Measurements from ENCODE around the gene CDK2AP2. TPM values are rescaled to one million over a fixed set of nuclear protein-coding genes. Genes with fewer than 3 reads are reported as not detected.

Gene CDK2AP2
- total and polyA plus RNA-seq, 3 experiments from 2014 or later = 60.7 to 173 (median 68.9) TPM

DNA sequence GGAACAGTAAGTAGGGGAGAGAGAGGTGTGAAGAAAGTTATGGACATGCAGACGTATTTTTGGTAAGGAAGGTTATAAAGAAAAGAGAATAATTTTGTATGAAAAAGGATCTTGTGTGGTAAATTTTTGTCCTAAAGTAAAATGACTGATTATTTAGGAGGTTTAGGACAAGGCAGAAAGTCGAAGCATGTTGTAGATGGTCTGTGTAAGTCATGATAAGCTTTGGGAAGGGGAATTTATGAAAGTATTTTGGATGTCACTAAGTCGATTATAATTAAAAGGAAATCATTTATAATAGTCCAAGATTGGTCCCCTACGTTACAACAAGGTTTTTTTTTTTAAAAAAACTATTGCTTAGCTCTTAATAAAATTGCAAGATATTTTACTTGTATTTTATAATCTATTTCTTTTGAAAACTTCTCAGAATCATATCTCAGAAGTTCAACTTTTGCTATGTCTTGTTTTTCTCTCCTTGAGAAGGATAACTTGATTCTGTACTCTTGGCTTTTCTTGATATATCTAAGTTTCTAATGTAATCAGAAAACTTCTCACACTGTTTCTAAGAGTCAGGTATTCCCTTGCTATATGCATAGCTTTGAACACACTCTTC lies 26.2 kb upstream of the CDK2AP2 start:
- Histone ChIP-seq H3K27me3 (ENCODE audit: insufficient read depth, low read length, poor library complexity, severe bottlenecking) (no peaks in the 10 kb centered on the region), H3K4me3 (ENCODE audit: low read length) (no peak overlapping the region), H3K4me1 (ENCODE audit: insufficient read depth, low read length) (no peaks in the 10 kb centered on the region), H3K27ac (ENCODE audit: low read depth, low read length) (no peak overlapping the region), H3K9me3 (ENCODE audit: low read length) (no peaks in the 10 kb centered on the region), H3K36me3 (ENCODE audit: insufficient read depth, low read length) (no peaks in the 10 kb centered on the region)
- CTCF ChIA-PET = no interaction called here
- Mint-ChIP-seq H3K9me3 (peaks cover 3 to 13% (median 12%) of the 10 kb centered on the region in 5 donors), H3K4me3 (no peak overlapping the region), H3K36me3 (no peaks in the 10 kb centered on the region), H3K27ac (no peak overlapping the region), H3K27me3 (peaks cover 6 to 9% of the 10 kb centered on the region in 2 donors), H3K4me1 (no peaks in the 10 kb centered on the region)
- DNase-seq = no peak
- POLR2A ChIA-PET = no interaction called here

DNA sequence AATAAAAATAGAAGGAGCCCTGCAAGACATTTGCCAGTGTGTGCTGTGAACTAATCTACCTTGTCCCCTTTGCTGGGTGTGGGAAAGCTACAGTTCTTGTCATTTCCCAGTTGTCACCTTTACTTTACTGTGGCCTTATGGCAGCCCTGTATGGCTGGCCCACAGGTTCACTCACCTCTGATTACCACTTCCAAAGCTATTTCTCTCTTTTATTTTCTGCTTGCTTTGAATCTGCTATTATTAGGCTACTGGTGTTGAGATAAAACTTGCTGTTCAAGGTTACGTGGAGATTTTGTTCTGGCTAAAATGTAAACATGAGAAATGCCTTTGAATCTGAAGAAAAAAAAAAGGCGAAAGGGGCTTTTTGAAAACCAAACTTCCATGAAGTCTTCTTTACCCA lies 24.9 kb upstream of the CDK2AP2 start:
- Histone ChIP-seq H3K4me3 (ENCODE audit: low read length) (no peak overlapping the region), H3K4me1 (ENCODE audit: insufficient read depth, low read length) (no peaks in the 10 kb centered on the region)
- CTCF ChIA-PET = no interaction called here

DNA sequence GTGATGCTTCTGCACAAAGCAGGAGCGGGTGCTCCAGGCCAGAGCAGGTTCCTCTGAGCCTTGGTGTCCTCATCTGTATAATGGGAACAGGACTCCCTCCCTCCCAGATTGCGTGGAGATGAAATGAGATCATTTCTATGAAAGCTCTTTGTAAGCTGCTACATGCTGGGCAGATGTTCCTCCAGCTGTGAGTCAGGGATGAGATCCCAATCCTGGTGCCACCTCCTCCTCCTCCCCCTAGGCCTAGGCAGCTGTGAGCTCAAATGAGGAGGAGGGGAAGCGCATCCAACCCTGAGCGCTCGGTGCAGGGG lies 22.3 kb upstream of the CDK2AP2 start:
- H3K27me3 ChIP-seq (ENCODE audit: insufficient read depth, low read length, poor library complexity, severe bottlenecking) = no peaks in the 10 kb centered on the region

More for the DNA sequence above, 24.9 kb upstream of the CDK2AP2 start:
- Histone ChIP-seq H3K36me3 (ENCODE audit: insufficient read depth, low read length) (no peaks in the 10 kb centered on the region), H3K9me3 (ENCODE audit: low read length) (no peaks in the 10 kb centered on the region), H3K27ac (ENCODE audit: low read depth, low read length) (no peak overlapping the region), H3K27me3 (ENCODE audit: insufficient read depth, low read length, poor library complexity, severe bottlenecking) (no peaks in the 10 kb centered on the region)
- POLR2A ChIA-PET = no interaction called here
- Mint-ChIP-seq H3K27ac (no peak overlapping the region), H3K36me3 (no peaks in the 10 kb centered on the region), H3K27me3 (peaks cover 4 to 13% of the 10 kb centered on the region in 2 donors), H3K4me3 (no peak overlapping the region), H3K9me3 (peaks cover 3 to 13% (median 13%) of the 10 kb centered on the region in 5 donors), H3K4me1 (no peaks in the 10 kb centered on the region)
- no peak for DNase-seq

DNA sequence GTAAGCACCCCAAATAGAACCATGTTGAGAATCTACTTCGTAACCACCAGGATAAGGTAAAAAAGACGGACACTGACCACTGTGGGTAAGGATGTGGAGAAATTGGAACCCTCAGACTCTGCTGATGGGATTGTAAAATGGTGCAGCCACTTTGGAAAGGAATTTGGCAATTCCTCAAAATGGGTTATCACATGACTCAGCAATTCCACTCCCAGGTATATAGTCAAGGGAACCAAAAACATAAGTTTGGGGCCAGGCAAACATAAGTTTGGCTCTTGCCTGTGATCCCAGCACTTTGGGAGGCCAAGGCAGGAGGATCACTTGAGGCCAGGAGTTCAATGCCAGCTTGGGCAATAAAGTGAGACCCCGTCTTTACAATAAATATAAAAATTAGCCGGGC lies 20.4 kb upstream of the CDK2AP2 start:
- Mint-ChIP-seq H3K27me3 (peaks cover 10 to 16% of the 10 kb centered on the region in 2 donors), H3K9me3 (peaks cover 0 to 2% (median 2%) of the 10 kb centered on the region in 5 donors), H3K36me3 (no peaks in the 10 kb centered on the region), H3K4me3 (no peak overlapping the region), H3K4me1 (no peaks in the 10 kb centered on the region), H3K27ac (no peak overlapping the region)
- Histone ChIP-seq H3K27me3 (ENCODE audit: insufficient read depth, low read length, poor library complexity, severe bottlenecking) (no peaks in the 10 kb centered on the region), H3K36me3 (ENCODE audit: insufficient read depth, low read length) (no peaks in the 10 kb centered on the region), H3K4me3 (ENCODE audit: low read length) (no peak overlapping the region), H3K27ac (ENCODE audit: low read depth, low read length) (no peak overlapping the region), H3K9me3 (ENCODE audit: low read length) (no peaks in the 10 kb centered on the region), H3K4me1 (ENCODE audit: insufficient read depth, low read length) (no peaks in the 10 kb centered on the region)
- ChIA-PET POLR2A (no interaction called here), CTCF (no interaction called here)
- no peak for DNase-seq

More for the DNA sequence above, 22.3 kb upstream of the CDK2AP2 start:
- Mint-ChIP-seq H3K4me3 (no peak overlapping the region), H3K4me1 (no peaks in the 10 kb centered on the region), H3K36me3 (no peaks in the 10 kb centered on the region), H3K27me3 (peaks cover 12 to 13% of the 10 kb centered on the region in 2 donors), H3K9me3 (peaks cover 3 to 13% (median 12%) of the 10 kb centered on the region in 5 donors), H3K27ac (peak overlapping the region in 1 of 8 donors; percentile 16)
- H3K9me3 ChIP-seq (ENCODE audit: low read length) = no peaks in the 10 kb centered on the region
- H3K36me3 ChIP-seq (ENCODE audit: insufficient read depth, low read length) = no peaks in the 10 kb centered on the region
- ChIA-PET CTCF (no interaction called here), POLR2A (no interaction called here)
- H3K27ac ChIP-seq (ENCODE audit: low read depth, low read length) = no peak overlapping the region
- no peaks in the 10 kb centered on the region for H3K4me1 ChIP-seq (ENCODE audit: insufficient read depth, low read length)
- no peak overlapping the region for H3K4me3 ChIP-seq (ENCODE audit: low read length)
- no peak for DNase-seq

DNA sequence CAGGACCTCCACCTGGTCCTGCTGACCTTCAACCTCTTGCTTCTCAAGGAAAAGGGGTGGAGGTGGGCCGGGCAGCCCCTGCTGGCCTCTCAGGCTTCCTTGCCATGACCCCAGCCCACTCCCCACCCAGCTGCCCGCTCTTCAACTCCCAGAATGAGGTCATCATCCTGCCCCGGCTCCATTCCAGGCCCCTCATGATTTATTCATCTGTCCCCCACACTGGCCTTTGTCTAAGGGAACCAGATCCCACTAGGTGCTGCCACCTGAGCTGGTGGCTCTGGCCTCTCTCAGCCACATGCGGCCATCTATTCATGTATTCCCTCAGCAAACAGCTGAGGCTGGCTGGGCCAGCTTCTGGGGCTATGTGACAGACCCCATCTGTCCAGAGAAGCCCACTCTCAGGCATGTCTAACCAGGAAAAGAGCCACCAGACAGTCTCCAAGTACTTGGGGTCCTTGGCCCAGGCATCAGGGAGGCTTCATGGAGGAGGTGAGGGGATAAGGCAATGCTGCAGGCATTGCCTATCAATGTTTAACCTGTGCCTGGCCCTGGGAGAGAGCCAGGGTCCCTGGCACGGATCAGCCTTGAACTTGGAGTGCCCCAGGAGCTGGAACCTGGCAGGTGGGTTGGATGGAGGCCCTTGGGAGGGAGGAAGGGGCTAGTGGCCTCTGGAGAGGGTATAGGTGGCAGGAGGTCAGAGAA lies 17.5 kb upstream of the CDK2AP2 start:
- Mint-ChIP-seq H3K36me3 (no peaks in the 10 kb centered on the region), H3K4me1 (no peaks in the 10 kb centered on the region)
- no peaks in the 10 kb centered on the region for H3K4me1 ChIP-seq (ENCODE audit: insufficient read depth, low read length)

DNA sequence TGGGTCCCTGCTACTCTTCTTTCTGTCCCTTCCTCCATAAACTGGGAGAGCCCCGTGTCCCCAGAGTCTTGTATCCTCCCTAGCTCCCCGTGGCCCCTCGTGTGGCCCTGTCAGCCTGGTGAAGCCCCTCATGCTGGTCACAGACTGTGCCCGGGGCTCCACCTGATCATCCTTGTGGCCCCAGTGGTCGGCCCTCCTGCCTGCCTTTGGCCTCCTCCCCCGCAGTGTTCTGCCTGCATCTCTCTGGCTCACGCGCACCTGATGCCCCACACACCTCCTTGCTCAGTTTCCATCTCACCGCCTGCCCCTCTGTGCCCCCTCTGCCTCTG lies 16.5 kb upstream of the CDK2AP2 start:
- H3K36me3 Mint-ChIP-seq = no peaks in the 10 kb centered on the region
- H3K4me1 Mint-ChIP-seq = no peaks in the 10 kb centered on the region
- no peak overlapping the region for H3K4me3 ChIP-seq (ENCODE audit: low read length)
- no peak for DNase-seq
- no peaks in the 10 kb centered on the region for H3K27me3 ChIP-seq (ENCODE audit: insufficient read depth, low read length, poor library complexity, severe bottlenecking)
- peaks cover 0 to 2% (median 0%) of the 10 kb centered on the region in 5 donors for H3K9me3 Mint-ChIP-seq
- peak overlapping the region in 1 of 8 donors; percentile 6 for H3K27ac Mint-ChIP-seq
- H3K9me3 ChIP-seq (ENCODE audit: low read length) = no peaks in the 10 kb centered on the region
- H3K4me1 ChIP-seq (ENCODE audit: insufficient read depth, low read length) = no peaks in the 10 kb centered on the region
- H3K27me3 Mint-ChIP-seq = peaks cover 9 to 15% of the 10 kb centered on the region in 2 donors
- CTCF ChIA-PET = no interaction called here
- no peak overlapping the region for H3K27ac ChIP-seq (ENCODE audit: low read depth, low read length)
- H3K4me3 Mint-ChIP-seq = no peak overlapping the region
- POLR2A ChIA-PET = no interaction called here
- no peaks in the 10 kb centered on the region for H3K36me3 ChIP-seq (ENCODE audit: insufficient read depth, low read length)

More for the DNA sequence above, 17.5 kb upstream of the CDK2AP2 start:
- no peak for DNase-seq
- H3K27ac ChIP-seq (ENCODE audit: low read depth, low read length) = no peak overlapping the region
- ChIA-PET POLR2A (no interaction called here), CTCF (no interaction called here)
- Mint-ChIP-seq H3K4me3 (no peak overlapping the region), H3K27ac (no peak overlapping the region), H3K9me3 (peaks cover 0 to 2% (median 0%) of the 10 kb centered on the region in 5 donors), H3K27me3 (peaks cover 10 to 16% of the 10 kb centered on the region in 2 donors)
- no peak overlapping the region for H3K4me3 ChIP-seq (ENCODE audit: low read length)
- H3K9me3 ChIP-seq (ENCODE audit: low read length) = no peaks in the 10 kb centered on the region
- H3K27me3 ChIP-seq (ENCODE audit: insufficient read depth, low read length, poor library complexity, severe bottlenecking) = no peaks in the 10 kb centered on the region
- H3K36me3 ChIP-seq (ENCODE audit: insufficient read depth, low read length) = no peaks in the 10 kb centered on the region

DNA sequence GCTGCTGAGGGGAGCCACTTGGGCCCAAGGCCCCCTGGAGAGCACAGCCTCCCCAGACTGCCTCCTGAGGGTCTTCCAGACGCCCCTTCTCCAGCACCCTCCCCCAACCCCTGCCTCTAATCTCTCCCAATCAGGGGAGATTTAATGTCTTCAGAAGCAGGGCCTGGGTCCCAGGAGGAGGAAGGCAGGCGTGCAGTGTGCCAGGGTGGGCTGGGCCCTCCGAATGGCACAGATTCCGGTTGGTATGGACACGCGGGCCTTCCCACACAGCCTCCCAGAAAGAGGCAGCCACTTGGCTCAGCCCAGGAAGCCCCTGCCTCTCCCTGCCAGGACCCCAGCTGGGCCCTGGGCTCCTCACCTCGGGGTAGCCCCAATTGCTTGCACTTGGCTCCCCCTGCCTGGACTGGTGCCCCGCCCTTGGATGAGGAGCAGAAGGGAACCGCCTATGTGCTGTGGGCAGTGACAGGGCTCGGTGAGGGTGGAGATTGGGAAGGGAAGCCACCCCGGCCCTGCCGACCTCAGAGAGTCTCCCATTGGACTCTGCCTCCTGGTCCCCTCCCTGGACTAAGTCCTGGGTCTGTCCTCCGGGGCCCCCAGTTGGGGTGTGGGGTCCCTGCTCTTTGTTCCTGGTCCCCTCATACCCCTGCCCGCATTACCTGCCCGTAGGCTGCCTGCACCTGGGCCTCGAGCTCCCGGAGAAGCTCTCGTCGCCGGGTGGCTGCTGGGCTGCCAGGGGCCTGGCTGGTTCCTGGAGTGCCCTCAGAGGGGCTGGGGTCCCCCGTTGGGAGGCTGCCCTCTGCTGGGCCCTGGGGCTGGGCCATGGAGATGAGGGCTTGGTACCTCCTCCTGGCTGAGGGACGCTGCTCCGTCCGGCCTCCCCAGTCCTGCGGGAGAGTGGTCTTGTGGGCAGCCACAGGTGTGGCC lies 15.9 kb upstream of the CDK2AP2 start:
- H3K4me3 Mint-ChIP-seq = no peak overlapping the region
- ChIA-PET POLR2A (no interaction called here), CTCF (no interaction called here)
- no peaks in the 10 kb centered on the region for H3K36me3 Mint-ChIP-seq
- no peak overlapping the region for H3K27ac Mint-ChIP-seq
- Histone ChIP-seq H3K27ac (ENCODE audit: low read depth, low read length) (no peak overlapping the region), H3K4me3 (ENCODE audit: low read length) (no peak overlapping the region), H3K9me3 (ENCODE audit: low read length) (no peaks in the 10 kb centered on the region), H3K27me3 (ENCODE audit: insufficient read depth, low read length, poor library complexity, severe bottlenecking) (no peaks in the 10 kb centered on the region), H3K36me3 (ENCODE audit: insufficient read depth, low read length) (no peaks in the 10 kb centered on the region), H3K4me1 (ENCODE audit: insufficient read depth, low read length) (no peaks in the 10 kb centered on the region)
- DNase-seq = no peak
- no peaks in the 10 kb centered on the region for H3K4me1 Mint-ChIP-seq
- H3K27me3 Mint-ChIP-seq = peaks cover 8 to 12% of the 10 kb centered on the region in 2 donors
- no peaks in the 10 kb centered on the region for H3K9me3 Mint-ChIP-seq

DNA sequence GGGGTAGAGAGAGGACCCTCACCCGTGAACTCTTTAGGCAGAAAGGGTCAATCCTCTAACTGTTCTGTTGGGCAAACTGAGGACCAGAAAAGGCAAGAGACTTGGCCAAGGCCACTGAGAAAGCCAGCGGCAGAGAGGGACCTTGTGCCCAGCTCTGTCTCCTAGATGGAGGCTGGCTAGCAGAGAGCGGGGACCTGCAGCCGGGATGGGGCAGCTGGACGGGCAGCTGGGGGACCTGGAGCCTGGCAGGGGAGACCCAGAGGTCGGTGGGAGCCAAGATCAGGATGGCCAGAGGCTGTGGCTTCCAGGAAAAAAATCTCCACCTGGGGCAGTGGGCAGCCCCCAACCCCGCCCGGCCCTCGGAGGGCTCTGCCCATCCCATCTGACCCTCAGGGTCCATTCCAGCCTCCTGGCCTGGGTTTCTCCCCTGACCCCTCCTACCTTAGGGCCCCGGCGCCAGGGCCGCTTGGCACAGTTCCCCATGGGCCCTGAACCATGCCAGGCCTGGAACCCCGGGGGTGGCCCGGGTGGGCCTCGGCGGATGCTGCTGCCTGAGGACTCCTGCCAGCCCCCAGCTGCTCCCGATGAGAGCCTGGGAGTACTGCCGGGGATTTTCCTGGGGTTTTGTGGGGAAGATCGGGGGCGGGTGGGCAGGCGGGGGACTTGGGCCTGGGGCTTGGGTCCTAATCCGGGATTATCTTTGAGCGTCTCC lies 15.0 kb upstream of the CDK2AP2 start, which contains the start of gene CABP2:
Gene CABP2 (minus strand): TSS at position 603 of the 712 bp plus-strand sequence. CDS start 120 bp downstream, at position 483.
- DNase-seq = no peak
- no peaks in the 10 kb centered on the region for H3K4me1 ChIP-seq (ENCODE audit: insufficient read depth, low read length)
- POLR2A ChIA-PET = no interaction called here
- H3K27ac Mint-ChIP-seq = no peak within 1 kb of the TSS
- no peaks in the 10 kb centered on the region for H3K27me3 ChIP-seq (ENCODE audit: insufficient read depth, low read length, poor library complexity, severe bottlenecking)
- H3K27ac ChIP-seq (ENCODE audit: low read depth, low read length) = no peak within 1 kb of the TSS
- H3K27me3 Mint-ChIP-seq = peaks cover 5 to 12% of the 10 kb centered on the region in 2 donors
- H3K9me3 Mint-ChIP-seq = no peaks in the 10 kb centered on the region
- CTCF ChIA-PET = no interaction called here
- H3K4me1 Mint-ChIP-seq = no peaks in the 10 kb centered on the region
- no peaks in the 10 kb centered on the region for H3K9me3 ChIP-seq (ENCODE audit: low read length)
- no peaks in the 10 kb centered on the region for H3K36me3 Mint-ChIP-seq
- no peaks in the 10 kb centered on the region for H3K36me3 ChIP-seq (ENCODE audit: insufficient read depth, low read length)
- H3K4me3 Mint-ChIP-seq = no peak within 1 kb of the TSS
- no peak within 1 kb of the TSS for H3K4me3 ChIP-seq (ENCODE audit: low read length)

All from CD8-positive, alpha-beta memory T cell (primary cell).